AG04449 (cell line): Measurements from ENCODE around the gene HFM1.

Source experiments
- CTCF ChIA-PET: fragments of 350-600 bp; formaldehyde crosslinking; extraction: SDS; loops from one replicate; lab custom pipeline; 2021; ENCODE audit warnings: antibody characterized with exemption; lab: Yijun Ruan, JAX
- POLR2A ChIA-PET: fragments of 400-600, 350-600 bp; formaldehyde crosslinking; extraction: SDS; loops from one replicate; lab custom pipeline; 2020; ENCODE audit warnings: antibody characterized with exemption, inconsistent platforms; lab: Yijun Ruan, JAX
- DNase-seq: peaks from one replicate; pipeline ENCODE4 v3.0.0-alpha.2; 2010; ENCODE audit warnings: low read depth, low spot score
- H3K4me3 ChIP-seq: 2 replicates; pipeline ENCODE4 v1.5.1; 2011; ENCODE audit warnings: low read depth, mild to moderate bottlenecking, control low read depth, low read length
- TF ChIP-seq, protein P1 (sequence below): IDR thresholded peaks from one replicate; pipeline ENCODE4 v1.5.1; 2011; ENCODE audit warnings: mild to moderate bottlenecking, moderate library complexity, low read length, control low read depth, inconsistent platforms; ENCODE audit not compliant: insufficient read depth; ENCODE audit errors: missing control alignments

Gene HFM1

GRCh38 chr1:91281782-91282181 is 122.9 kb downstream of the HFM1 start:
- CTCF ChIA-PET = interaction anchor here (1.0 to 4.1 kb wide), 9 partner anchors 10 to 646 kb away, joined by 3 to 20 read pairs (median 12); partner anchors contain the start of gene CDC7

GRCh38 chr1:91278754-91279153 is 125.9 kb downstream of the HFM1 start:
- DNase-seq = peak; percentile 1
- POLR2A ChIA-PET = no interaction called here
- no peak overlapping the region for H3K4me3 ChIP-seq
- TF ChIP-seq, protein P1, sequence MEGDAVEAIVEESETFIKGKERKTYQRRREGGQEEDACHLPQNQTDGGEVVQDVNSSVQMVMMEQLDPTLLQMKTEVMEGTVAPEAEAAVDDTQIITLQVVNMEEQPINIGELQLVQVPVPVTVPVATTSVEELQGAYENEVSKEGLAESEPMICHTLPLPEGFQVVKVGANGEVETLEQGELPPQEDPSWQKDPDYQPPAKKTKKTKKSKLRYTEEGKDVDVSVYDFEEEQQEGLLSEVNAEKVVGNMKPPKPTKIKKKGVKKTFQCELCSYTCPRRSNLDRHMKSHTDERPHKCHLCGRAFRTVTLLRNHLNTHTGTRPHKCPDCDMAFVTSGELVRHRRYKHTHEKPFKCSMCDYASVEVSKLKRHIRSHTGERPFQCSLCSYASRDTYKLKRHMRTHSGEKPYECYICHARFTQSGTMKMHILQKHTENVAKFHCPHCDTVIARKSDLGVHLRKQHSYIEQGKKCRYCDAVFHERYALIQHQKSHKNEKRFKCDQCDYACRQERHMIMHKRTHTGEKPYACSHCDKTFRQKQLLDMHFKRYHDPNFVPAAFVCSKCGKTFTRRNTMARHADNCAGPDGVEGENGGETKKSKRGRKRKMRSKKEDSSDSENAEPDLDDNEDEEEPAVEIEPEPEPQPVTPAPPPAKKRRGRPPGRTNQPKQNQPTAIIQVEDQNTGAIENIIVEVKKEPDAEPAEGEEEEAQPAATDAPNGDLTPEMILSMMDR = no peak
- CTCF ChIA-PET = interaction anchor here (0.7 to 4.6 kb wide), 13 partner anchors 9 to 1233 kb away, joined by 3 to 107 read pairs (median 5); partner anchors contain the start of genes CDC7 and HFM1

More at GRCh38 chr1:91281782-91282181, 122.9 kb downstream of the HFM1 start:
- no peak overlapping the region for H3K4me3 ChIP-seq
- POLR2A ChIA-PET = no interaction called here
- TF ChIP-seq, protein P1 = no peak
- no peak for DNase-seq

GRCh38 chr1:91273875-91274274 is 130.8 kb downstream of the HFM1 start:
- no peak for DNase-seq
- no peak overlapping the region for H3K4me3 ChIP-seq
- POLR2A ChIA-PET = no interaction called here
- TF ChIP-seq, protein P1 = no peak
- CTCF ChIA-PET = no interaction called here

DNA sequence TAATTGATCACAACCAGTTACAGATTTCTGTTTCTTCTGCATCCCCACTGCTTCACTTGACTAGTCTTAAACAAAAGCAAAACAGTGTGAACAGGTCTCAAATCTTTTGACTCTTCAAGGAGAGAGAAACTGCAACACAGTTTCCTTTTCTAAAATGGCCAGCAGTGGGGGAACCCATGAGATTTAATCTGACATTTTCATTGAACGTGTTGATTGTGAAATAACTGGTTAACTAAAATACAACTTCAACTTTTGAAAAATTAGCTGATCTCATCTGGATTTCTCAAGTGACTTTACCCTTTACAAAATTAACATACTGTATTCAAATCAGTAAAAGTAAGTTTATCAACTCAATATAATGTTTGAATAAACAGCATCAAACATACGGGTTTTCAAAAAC is 143.0 kb downstream of the HFM1 start:
- DNase-seq = no peak
- TF ChIP-seq, protein P1 = no peak
- POLR2A ChIA-PET = no interaction called here
- CTCF ChIA-PET = no interaction called here
- H3K4me3 ChIP-seq = no peak overlapping the region

GRCh38 chr1:91245435-91245834 is 159.2 kb downstream of the HFM1 start:
- CTCF ChIA-PET = no interaction called here
- POLR2A ChIA-PET = no interaction called here
- TF ChIP-seq, protein P1 = no peak
- DNase-seq = no peak
- no peak overlapping the region for H3K4me3 ChIP-seq

- TF ChIP-seq, protein P1 = no peak
- no peak overlapping the region for H3K4me3 ChIP-seq
- POLR2A ChIA-PET = no interaction called here
- CTCF ChIA-PET = no interaction called here
- no peak for DNase-seq
Measured at GRCh38 chr1:91244737-91245136, 159.9 kb downstream of the HFM1 start.
